Smooth muscle cell (in vitro differentiated cells): ENCODE results near the gene MOB3A. TPM values are rescaled to one million over a fixed set of nuclear protein-coding genes. Genes with fewer than 3 reads are reported as not detected.

Source experiments
- DNase-seq: peaks from one replicate; lab custom pipeline; 2025; ENCODE audit not compliant: unreplicated experiment; lab: John Stamatoyannopoulos, UW
- H2AFZ ChIP-seq: fragments of 200-600 bp; sonication (generic); 2 replicates; pipeline ENCODE4 v1.6.0; 2016; ENCODE audit warnings: antibody characterized with exemption, low read depth, mild to moderate bottlenecking
- H3F3A ChIP-seq: fragments of 200-600 bp; sonication (generic); 2 replicates; pipeline ENCODE4 v1.6.0; 2017; ENCODE audit warnings: antibody characterized with exemption, low read depth
- H3K27ac ChIP-seq: fragments of 200-600 bp; sonication (generic); 2 replicates; pipeline ENCODE4 v1.5.1; 2016; ENCODE audit warnings: low read depth, mild to moderate bottlenecking
- H3K27me3 ChIP-seq: fragments of 200-600 bp; sonication (generic); 2 replicates; pipeline ENCODE4 v1.6.1; 2016; ENCODE audit warnings: low read depth, mild to moderate bottlenecking
- H3K36me3 ChIP-seq: fragments of 200-600 bp; sonication (generic); 2 replicates; pipeline ENCODE4 v1.5.1; 2016; ENCODE audit warnings: low read depth
- H3K4me1 ChIP-seq: fragments of 200-600 bp; sonication (generic); 2 replicates; pipeline ENCODE4 v1.5.1; 2016; ENCODE audit warnings: low read depth
- H3K4me2 ChIP-seq: fragments of 200-600 bp; sonication (generic); 2 replicates; pipeline ENCODE4 v1.6.0; 2016; ENCODE audit warnings: mild to moderate bottlenecking
- H3K4me3 ChIP-seq: fragments of 200-600 bp; sonication (generic); 2 replicates; pipeline ENCODE4 v1.5.1; 2016; ENCODE audit warnings: mild to moderate bottlenecking
- H3K79me2 ChIP-seq: fragments of 200-600 bp; sonication (generic); 2 replicates; pipeline ENCODE4 v1.6.0; 2016; ENCODE audit warnings: low read depth, mild to moderate bottlenecking
- H3K9ac ChIP-seq: fragments of 200-600 bp; sonication (generic); 2 replicates; pipeline ENCODE4 v1.6.0; 2016; ENCODE audit warnings: low read depth
- H3K9me3 ChIP-seq: fragments of 200-600 bp; sonication (generic); replicated peaks from 2 replicates; pipeline ENCODE4 v1.5.1; 2016; ENCODE audit warnings: low read depth
- H4K20me1 ChIP-seq: fragments of 200-600 bp; sonication (generic); 2 replicates; pipeline ENCODE4 v1.6.0; 2016; ENCODE audit warnings: low read depth
- WGBS: methylation state at CpG from one replicate; pipeline ENCODE4 v1.1.7; 2016; ENCODE audit warnings: low lambda C conversion rate; 5-methylcytosine and 5-hydroxymethylcytosine counted together
- polyA plus RNA-seq: library from polyadenylated mRNA; unstranded; fragments of >200 nt; fragmentation: Nextera tagmentation; extraction: Ambion mirVana; gene quantifications from 2 replicates; pipeline ENCODE4 v1.2.1, GENCODE V29; 2016
- total RNA-seq: library from RNA; depleted of rRNA; stranded (reverse); fragments of >200 nt; gene quantifications from 2 replicates; pipeline ENCODE4 v1.2.3, GENCODE V29; 2014
- TF ChIP-seq, protein P1 (sequence below): fragments of 200-600 bp; sonication (generic); IDR thresholded peaks from 2 replicates; pipeline ENCODE4 v1.5.1; 2017; ENCODE audit warnings: borderline replicate concordance, mild to moderate bottlenecking, antibody characterized with exemption; ENCODE audit not compliant: insufficient read depth, poor library complexity, severe bottlenecking

MOB3A gene
- total and polyA plus RNA-seq, 2 experiments from 2014 or later = 11.2 to 23.8 TPM

DNA sequence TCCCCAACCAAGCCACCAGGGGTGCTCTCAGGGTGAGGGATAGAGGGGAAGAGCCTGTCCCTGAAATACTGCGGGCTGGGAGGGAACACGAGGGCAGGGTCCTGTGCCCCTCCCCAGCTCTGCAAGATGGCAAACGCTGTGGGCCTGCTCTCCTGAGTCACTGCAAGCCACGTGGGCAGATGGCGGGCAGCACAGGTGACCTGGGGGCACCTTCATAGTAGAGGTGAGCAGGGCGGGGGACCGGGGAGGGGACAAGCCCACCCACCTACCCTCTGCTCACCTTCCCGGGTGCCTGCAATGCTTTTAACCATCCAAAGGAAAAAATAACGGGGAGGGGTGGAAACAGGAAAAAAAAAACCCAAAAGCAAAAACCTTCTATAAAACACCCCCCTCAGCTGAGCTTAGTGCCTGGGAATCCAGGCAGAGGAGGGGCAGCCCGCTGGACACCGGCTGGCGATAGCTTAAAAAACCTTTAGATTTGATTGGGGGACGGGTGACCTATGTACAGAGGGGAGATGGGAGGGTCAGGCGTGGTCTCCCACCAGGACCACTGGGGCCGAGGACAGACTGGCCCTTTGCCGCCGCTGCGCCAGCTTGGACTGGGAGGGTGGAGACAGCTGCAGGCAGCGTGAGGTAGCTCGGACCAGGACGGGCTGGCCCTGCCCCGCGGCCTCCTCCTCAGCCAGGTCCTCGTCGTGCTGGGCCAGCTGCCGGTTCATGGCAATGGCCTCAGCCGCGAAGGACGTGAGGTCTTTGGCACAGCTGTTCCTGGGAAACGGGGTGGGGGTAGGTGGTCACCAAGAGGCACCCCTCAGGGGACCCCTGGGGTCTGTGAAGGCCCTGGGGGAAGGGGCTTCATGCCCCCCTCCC is 56.8 kb downstream of the MOB3A start:
- Histone ChIP-seq H3K27ac (no peak overlapping the region), H3F3A (no peaks in the 10 kb centered on the region), H3K9me3 (no peaks in the 10 kb centered on the region), H3K4me1 (peaks cover 16% of the 10 kb centered on the region), H3K4me2 (no peak overlapping the region), H3K79me2 (no peaks in the 10 kb centered on the region), H3K9ac (no peak overlapping the region), H2AFZ (no peak overlapping the region), H3K4me3 (no peak overlapping the region), H4K20me1 (peaks cover 25% of the 10 kb centered on the region), H3K36me3 (no peaks in the 10 kb centered on the region), H3K27me3 (no peaks in the 10 kb centered on the region)
- DNase-seq = no peak
- WGBS = 97% methylated on average over 30 of the region's 30 CpGs
- TF ChIP-seq, protein P1, sequence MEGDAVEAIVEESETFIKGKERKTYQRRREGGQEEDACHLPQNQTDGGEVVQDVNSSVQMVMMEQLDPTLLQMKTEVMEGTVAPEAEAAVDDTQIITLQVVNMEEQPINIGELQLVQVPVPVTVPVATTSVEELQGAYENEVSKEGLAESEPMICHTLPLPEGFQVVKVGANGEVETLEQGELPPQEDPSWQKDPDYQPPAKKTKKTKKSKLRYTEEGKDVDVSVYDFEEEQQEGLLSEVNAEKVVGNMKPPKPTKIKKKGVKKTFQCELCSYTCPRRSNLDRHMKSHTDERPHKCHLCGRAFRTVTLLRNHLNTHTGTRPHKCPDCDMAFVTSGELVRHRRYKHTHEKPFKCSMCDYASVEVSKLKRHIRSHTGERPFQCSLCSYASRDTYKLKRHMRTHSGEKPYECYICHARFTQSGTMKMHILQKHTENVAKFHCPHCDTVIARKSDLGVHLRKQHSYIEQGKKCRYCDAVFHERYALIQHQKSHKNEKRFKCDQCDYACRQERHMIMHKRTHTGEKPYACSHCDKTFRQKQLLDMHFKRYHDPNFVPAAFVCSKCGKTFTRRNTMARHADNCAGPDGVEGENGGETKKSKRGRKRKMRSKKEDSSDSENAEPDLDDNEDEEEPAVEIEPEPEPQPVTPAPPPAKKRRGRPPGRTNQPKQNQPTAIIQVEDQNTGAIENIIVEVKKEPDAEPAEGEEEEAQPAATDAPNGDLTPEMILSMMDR = no peak

DNA sequence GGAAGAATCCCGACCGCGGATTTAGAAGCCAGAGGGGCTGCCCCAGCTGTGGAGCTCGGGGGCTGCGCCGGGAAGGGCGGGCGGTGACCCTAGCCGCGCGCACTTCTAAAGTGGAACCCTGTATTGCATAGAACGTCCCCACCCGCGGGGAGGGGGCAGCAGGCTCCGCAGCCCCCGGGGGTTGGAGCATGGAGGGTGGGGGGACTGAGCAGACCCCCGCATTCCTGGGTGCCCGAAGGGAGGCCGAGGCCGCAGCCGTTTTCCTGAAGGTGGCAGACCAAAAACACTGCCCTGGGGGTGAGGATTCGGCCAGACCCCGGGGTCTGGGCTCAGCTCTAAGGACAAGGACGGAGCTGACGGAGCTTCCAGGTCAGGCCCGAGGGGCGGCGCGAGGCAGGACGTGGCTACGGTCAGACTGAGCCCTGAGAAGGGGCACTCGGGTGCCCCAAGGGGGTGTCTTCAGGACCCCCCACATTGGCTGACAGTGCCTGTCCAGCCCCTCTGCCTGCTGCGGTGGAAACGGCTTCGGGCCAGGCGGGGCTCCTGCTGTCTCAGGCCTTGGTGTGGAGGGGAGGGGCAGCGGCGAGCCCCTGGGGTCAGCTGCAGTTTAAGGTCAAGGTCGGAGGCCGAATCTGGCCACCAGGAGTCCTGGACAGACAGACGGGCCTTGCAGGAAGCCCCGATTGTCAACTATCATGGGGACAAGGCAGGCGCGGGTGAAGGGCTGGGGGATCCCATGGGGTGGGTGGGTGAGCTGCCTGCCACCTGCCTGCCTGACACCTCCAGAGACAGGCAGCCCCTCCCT is 57.6 kb downstream of the MOB3A start:
- no peaks in the 10 kb centered on the region for H3K79me2 ChIP-seq
- no peaks in the 10 kb centered on the region for H3K27me3 ChIP-seq
- H3F3A ChIP-seq = no peaks in the 10 kb centered on the region
- H3K9me3 ChIP-seq = no peaks in the 10 kb centered on the region
- H3K4me3 ChIP-seq = no peak overlapping the region
- no peak overlapping the region for H3K27ac ChIP-seq
- no peak overlapping the region for H3K9ac ChIP-seq
- H2AFZ ChIP-seq = no peak overlapping the region
- no peak overlapping the region for H3K4me2 ChIP-seq
- WGBS = 91% methylated on average over 24 of the region's 44 CpGs
- peaks cover 16% of the 10 kb centered on the region for H3K4me1 ChIP-seq
- no peak for DNase-seq
- no peaks in the 10 kb centered on the region for H3K36me3 ChIP-seq
- TF ChIP-seq, protein P1 = no peak
- peaks cover 16% of the 10 kb centered on the region for H4K20me1 ChIP-seq

DNA sequence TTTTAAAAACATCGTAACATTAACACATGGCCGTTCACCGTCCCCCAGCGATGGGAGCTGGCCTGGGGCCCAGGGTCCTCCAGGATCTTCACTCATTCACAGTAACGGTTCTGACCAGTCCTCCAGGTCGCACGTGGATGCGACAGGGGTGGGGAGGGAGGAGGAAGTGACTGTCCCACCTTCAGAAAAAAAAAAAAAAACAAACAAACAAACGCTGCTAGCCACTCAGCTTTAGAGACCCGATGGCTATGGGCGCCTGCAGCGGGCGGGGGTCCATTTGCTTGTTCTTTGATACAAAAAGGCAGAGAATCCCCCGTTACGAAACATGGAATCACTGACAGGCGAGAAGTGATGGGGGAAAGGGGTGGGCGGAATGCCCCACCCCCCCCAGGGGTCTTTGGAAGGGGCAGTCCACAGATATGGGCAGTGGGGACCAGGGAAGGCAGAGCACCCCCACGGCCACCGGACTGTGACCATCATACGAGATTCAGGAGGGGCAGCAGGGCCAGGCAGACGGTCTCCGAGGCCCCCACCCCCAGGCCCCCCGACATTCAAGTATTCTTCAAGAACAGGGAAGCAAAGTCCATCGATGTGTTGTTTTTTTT is 58.4 kb downstream of the MOB3A start:
- Histone ChIP-seq H2AFZ (no peak overlapping the region), H3K27me3 (no peaks in the 10 kb centered on the region), H3K4me1 (peaks cover 15% of the 10 kb centered on the region), H3K4me2 (no peak overlapping the region), H3K27ac (no peak overlapping the region), H3K4me3 (no peak overlapping the region), H3F3A (no peaks in the 10 kb centered on the region), H3K9ac (no peak overlapping the region), H3K79me2 (no peaks in the 10 kb centered on the region), H3K36me3 (no peaks in the 10 kb centered on the region), H4K20me1 (peaks cover 13% of the 10 kb centered on the region), H3K9me3 (no peaks in the 10 kb centered on the region)
- TF ChIP-seq, protein P1 = no peak
- 89% methylated on average over 24 of the region's 24 CpGs for WGBS
- DNase-seq = no peak
